Brain microvascular endothelial cell (primary cell): ENCODE results near the gene HRH3.

Experiments
- DNase-seq: peaks from one replicate; pipeline ENCODE4 v3.0.0-alpha.2; 2020
- H3K27ac ChIP-seq: fragments of 250-450 bp; sonication (Bioruptor Pico); 2 replicates; pipeline ENCODE4 v1.5.1; 2020; ENCODE audit warnings: mild to moderate bottlenecking, moderate library complexity
- H3K27me3 ChIP-seq: fragments of 250-450 bp; sonication (Bioruptor Pico); replicated peaks from 2 replicates; pipeline ENCODE4 v1.5.1; 2020; ENCODE audit warnings: mild to moderate bottlenecking
- H3K36me3 ChIP-seq: fragments of 250-450 bp; sonication (Bioruptor Pico); replicated peaks from 2 replicates; pipeline ENCODE4 v1.5.1; 2020; ENCODE audit warnings: mild to moderate bottlenecking
- H3K4me3 ChIP-seq: 2 replicates; pipeline ENCODE4 v1.5.1; 2011; ENCODE audit warnings: low read depth, mild to moderate bottlenecking, control low read depth, low read length, moderate library complexity
- CTCF ChIP-seq: IDR thresholded peaks from 2 replicates; pipeline ENCODE4 v1.5.1; 2011; ENCODE audit warnings: low read depth, mild to moderate bottlenecking, moderate library complexity, low read length, control low read depth, inconsistent platforms; ENCODE audit errors: missing control alignments
- in situ Hi-C: cut with HindIII; loops from 2 replicates; pipeline ENCODE4 v1.10.0; 2017; ENCODE audit warnings: low sequenced_read_pairs, low pct_ligation_motif_present

The HRH3 gene

GRCh38 chr20:62211216-62211615, 8.9 kb downstream of the HRH3 start:
- H3K27ac ChIP-seq = no peak overlapping the region
- H3K4me3 ChIP-seq = no peak overlapping the region
- peaks cover 22% of the 10 kb centered on the region for H3K27me3 ChIP-seq
- no peak for TF ChIP-seq CTCF
- no peaks in the 10 kb centered on the region for H3K36me3 ChIP-seq
- in situ Hi-C loops = no loop called here
- DNase-seq = no peak

GRCh38 chr20:62210496-62210855, 9.6 kb downstream of the HRH3 start:
- in situ Hi-C loops = no loop called here
- H3K36me3 ChIP-seq = no peaks in the 10 kb centered on the region
- TF ChIP-seq CTCF = no peak
- no peak overlapping the region for H3K27ac ChIP-seq
- no peak for DNase-seq
- no peak overlapping the region for H3K4me3 ChIP-seq
- H3K27me3 ChIP-seq = peaks cover 22% of the 10 kb centered on the region

DNA sequence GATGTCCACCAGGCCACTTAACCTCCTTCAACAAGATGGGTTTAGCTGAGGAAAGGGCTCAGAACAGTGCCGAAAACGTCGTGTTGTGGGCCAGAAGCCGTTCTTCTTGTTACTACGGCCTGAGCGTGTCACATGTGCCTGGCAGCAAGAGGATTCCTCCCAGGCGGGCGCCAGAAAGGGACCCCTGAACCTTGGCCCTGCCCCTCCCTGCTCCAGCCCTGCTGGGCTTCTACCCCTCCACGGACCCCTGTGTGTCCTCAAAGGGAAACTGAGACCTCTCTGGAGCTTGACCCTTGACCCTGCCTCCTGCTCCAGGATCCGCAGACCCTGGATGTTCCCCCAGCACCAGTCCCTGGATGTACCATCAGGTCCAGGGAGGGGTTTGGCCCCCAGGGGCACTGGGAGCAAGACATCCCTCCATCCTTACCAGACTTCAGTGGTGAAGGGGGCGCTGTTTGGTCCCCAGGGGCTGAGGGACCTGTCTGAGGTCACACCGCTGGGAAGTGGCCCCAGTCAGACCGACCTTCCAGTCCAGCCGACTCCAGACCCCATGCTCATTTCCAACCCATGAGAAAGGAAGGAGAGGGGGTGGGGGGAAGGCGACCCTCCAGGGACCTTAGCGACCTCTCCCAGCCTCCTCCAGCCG, 10.1 kb downstream of the HRH3 start:
- H3K27ac ChIP-seq = no peak overlapping the region
- H3K4me3 ChIP-seq = no peak overlapping the region
- no peaks in the 10 kb centered on the region for H3K36me3 ChIP-seq
- DNase-seq = no peak
- no peak for TF ChIP-seq CTCF
- H3K27me3 ChIP-seq = peaks cover 22% of the 10 kb centered on the region
- in situ Hi-C loops = no loop called here

- no peak overlapping the region for H3K27ac ChIP-seq
- no peak overlapping the region for H3K4me3 ChIP-seq
- no peak for DNase-seq
- no peaks in the 10 kb centered on the region for H3K36me3 ChIP-seq
- TF ChIP-seq CTCF = peak; percentile 14
- in situ Hi-C loops = no loop called here
- peaks cover 22% of the 10 kb centered on the region for H3K27me3 ChIP-seq
Observed at GRCh38 chr20:62208795-62209755, 11.0 kb downstream of the HRH3 start.

GRCh38 chr20:62208061-62208794, 11.8 kb downstream of the HRH3 start:
- Histone ChIP-seq H3K27ac (no peak overlapping the region), H3K4me3 (no peak overlapping the region), H3K27me3 (peaks cover 22% of the 10 kb centered on the region), H3K36me3 (no peaks in the 10 kb centered on the region)
- no peak for DNase-seq
- no peak for TF ChIP-seq CTCF
- in situ Hi-C loops = no loop called here
